ENCODE measurements around the gene EFEMP2. TPM values are rescaled to one million over a fixed set of nuclear protein-coding genes. Genes with fewer than 3 reads are reported as not detected.

Gene EFEMP2
- total RNA-seq, 1 donor from 2014 or later, result 38.0 TPM

- Mint-ChIP-seq H3K4me1 (peaks cover 4% of the 10 kb centered on the region), H3K4me3 (no peak overlapping the region), H3K27ac (ENCODE audit: unreplicated experiment) (no peak overlapping the region), H3K36me3 (ENCODE audit: low read depth) (no peaks in the 10 kb centered on the region), H3K9me3 (no peaks in the 10 kb centered on the region), H3K27me3 (ENCODE audit: low read depth) (peaks cover 3% of the 10 kb centered on the region)
- DNase-seq (ENCODE audit: low read depth, low spot score), result no peak
- TF ChIP-seq CTCF (conservative IDR thresholded peaks at IDR 0.05), result no peak
These were observed 49.6 kb downstream of the EFEMP2 start for GRCh38 chr11:65822776-65823528.

- H3K9me3 Mint-ChIP-seq, result no peaks in the 10 kb centered on the region
- no peak for TF ChIP-seq CTCF (conservative IDR thresholded peaks at IDR 0.05)
- no peak for DNase-seq (ENCODE audit: low read depth, low spot score)
- H3K4me1 Mint-ChIP-seq, result peaks cover 15% of the 10 kb centered on the region
- no peak overlapping the region for H3K4me3 Mint-ChIP-seq
- H3K36me3 Mint-ChIP-seq (ENCODE audit: low read depth), result no peaks in the 10 kb centered on the region
- H3K27ac Mint-ChIP-seq (ENCODE audit: unreplicated experiment), result no peak overlapping the region
- H3K27me3 Mint-ChIP-seq (ENCODE audit: low read depth), result no peaks in the 10 kb centered on the region
These were observed 51.5 kb downstream of the EFEMP2 start for GRCh38 chr11:65821107-65821506.

- TF ChIP-seq CTCF (conservative IDR thresholded peaks at IDR 0.05), result peak; percentile 100
- peaks cover 18% of the 10 kb centered on the region for H3K4me1 Mint-ChIP-seq
- no peaks in the 10 kb centered on the region for H3K36me3 Mint-ChIP-seq (ENCODE audit: low read depth)
- DNase-seq (ENCODE audit: low read depth, low spot score), result peak; percentile 100
- H3K27ac Mint-ChIP-seq (ENCODE audit: unreplicated experiment), result no peak overlapping the region
- no peaks in the 10 kb centered on the region for H3K9me3 Mint-ChIP-seq
- H3K4me3 Mint-ChIP-seq, result peak overlapping the region; percentile 82
- peaks cover 2% of the 10 kb centered on the region for H3K27me3 Mint-ChIP-seq (ENCODE audit: low read depth)
These were observed 54.5 kb downstream of the EFEMP2 start for GRCh38 chr11:65817835-65818680.

- no peak overlapping the region for H3K27ac Mint-ChIP-seq (ENCODE audit: unreplicated experiment)
- peaks cover 4% of the 10 kb centered on the region for H3K27me3 Mint-ChIP-seq (ENCODE audit: low read depth)
- no peak for TF ChIP-seq CTCF (conservative IDR thresholded peaks at IDR 0.05)
- H3K36me3 Mint-ChIP-seq (ENCODE audit: low read depth), result no peaks in the 10 kb centered on the region
- no peak for DNase-seq (ENCODE audit: low read depth, low spot score)
- peak overlapping the region; percentile 82 for H3K4me3 Mint-ChIP-seq
- H3K9me3 Mint-ChIP-seq, result no peaks in the 10 kb centered on the region
- H3K4me1 Mint-ChIP-seq, result peaks cover 18% of the 10 kb centered on the region
These were observed 55.2 kb downstream of the EFEMP2 start for GRCh38 chr11:65817312-65817834.

GRCh38 chr11:65816696-65817095 is 55.9 kb downstream of the EFEMP2 start:
- no peak for DNase-seq (ENCODE audit: low read depth, low spot score)
- Mint-ChIP-seq H3K4me1 (peaks cover 18% of the 10 kb centered on the region), H3K9me3 (no peaks in the 10 kb centered on the region), H3K4me3 (peak overlapping the region; percentile 82), H3K27me3 (ENCODE audit: low read depth) (peaks cover 7% of the 10 kb centered on the region), H3K36me3 (ENCODE audit: low read depth) (no peaks in the 10 kb centered on the region), H3K27ac (ENCODE audit: unreplicated experiment) (no peak overlapping the region)
- no peak for TF ChIP-seq CTCF (conservative IDR thresholded peaks at IDR 0.05)

Other genes with a start within 250 kb of the EFEMP2 start
- 17.5 and 23.6 TPM in 2 replicates for gene SIPA1, start 234.7 kb downstream of the EFEMP2 start, total RNA-seq
- gene RELA, start 209.9 kb downstream of the EFEMP2 start, total RNA-seq, result 49.0 and 53.7 TPM in 2 replicates
- 70.5 and 74.9 TPM in 2 replicates for gene KAT5, start 160.5 kb downstream of the EFEMP2 start, total RNA-seq
- 69.4 and 72.1 TPM in 2 replicates for gene RNASEH2C, start 152.0 kb downstream of the EFEMP2 start, total RNA-seq
- 10.7 and 10.8 TPM in 2 replicates for gene AP5B1, start 91.8 kb downstream of the EFEMP2 start, total RNA-seq
- gene OVOL1, start 85.7 kb downstream of the EFEMP2 start, total RNA-seq, result not detected in 2 replicates
- gene SNX32, start 38.8 kb downstream of the EFEMP2 start, total RNA-seq, result 1.9 and 2.4 TPM in 2 replicates
- gene CFL1, start 14.6 kb downstream of the EFEMP2 start, total RNA-seq, result 1,357 and 1,437 TPM in 2 replicates
- gene MUS81, start 12.4 kb downstream of the EFEMP2 start, total RNA-seq, result 63.8 and 73.5 TPM in 2 replicates
- not detected in 2 replicates for gene CTSW, start 7.0 kb upstream of the EFEMP2 start, total RNA-seq
- gene FIBP, start 15.7 kb upstream of the EFEMP2 start, total RNA-seq, result 88.1 and 90.0 TPM in 2 replicates
- gene CCDC85B, start 17.9 kb upstream of the EFEMP2 start, total RNA-seq, result 29.3 and 29.4 TPM in 2 replicates
- gene FOSL1, start 27.6 kb upstream of the EFEMP2 start, total RNA-seq, result 4.2 and 4.7 TPM in 2 replicates
- gene C11orf68, start 46.3 kb upstream of the EFEMP2 start, total RNA-seq, result 25.7 and 27.2 TPM in 2 replicates
- gene DRAP1, start 46.6 kb upstream of the EFEMP2 start, total RNA-seq, result 101 and 110 TPM in 2 replicates
- 1.8 and 2.7 TPM in 2 replicates for gene TSGA10IP, start 72.7 kb upstream of the EFEMP2 start, total RNA-seq
- 64.7 and 66.4 TPM in 2 replicates for gene SART1, start 88.9 kb upstream of the EFEMP2 start, total RNA-seq
- 58.0 and 61.0 TPM in 2 replicates for gene EIF1AD, start 129.4 kb upstream of the EFEMP2 start, total RNA-seq
- gene BANF1, start 129.7 kb upstream of the EFEMP2 start, total RNA-seq, result 348 and 358 TPM in 2 replicates
- gene CST6, start 139.2 kb upstream of the EFEMP2 start, total RNA-seq, result not detected in 2 replicates
- not detected in 2 replicates for gene CATSPER1, start 153.7 kb upstream of the EFEMP2 start, total RNA-seq
- 8.7 and 9.7 TPM in 2 replicates for gene GAL3ST3, start 176.4 kb upstream of the EFEMP2 start, total RNA-seq
- gene SF3B2, start 179.6 kb upstream of the EFEMP2 start, total RNA-seq, result 261 and 262 TPM in 2 replicates
- gene PACS1, start 197.5 kb upstream of the EFEMP2 start, total RNA-seq, result 47.9 and 54.3 TPM in 2 replicates